Sigmoid colon (tissue), 7 donors: ENCODE results near the gene TIGD6. TPM values are rescaled to one million over a fixed set of nuclear protein-coding genes. Genes with fewer than 3 reads are reported as not detected.
"Not testable (repeated sequence)": the region's sequence is repeated elsewhere in the genome, so short reads cannot be mapped to it uniquely, and the experiment has no call there.

Experiments
- DNase-seq: peaks from one replicate; pipeline ENCODE4 v3.0.0-alpha.2; 2019
- H3K27ac ChIP-seq, 4 donors: fragments of 200-600 bp; sonication (generic); one replicate each; pipeline ENCODE4 v1.5.1; 2016 to 2019; ENCODE audit warnings: mild to moderate bottlenecking in 1 of 4
- H3K27me3 ChIP-seq, 3 donors: fragments of 200-600 bp; sonication (generic); one replicate each; pipeline ENCODE4 v1.5.1; 2019; ENCODE audit warnings: mild to moderate bottlenecking in 1 of 3
- H3K36me3 ChIP-seq, 4 donors: fragments of 200-600 bp; sonication (generic); one replicate each; pipeline ENCODE4 v1.5.1; 2016 to 2019
- H3K4me1 ChIP-seq, 4 donors: fragments of 200-600 bp; sonication (generic); one replicate each; pipeline ENCODE4 v1.5.1; 2017 to 2019
- H3K4me3 ChIP-seq, 4 donors: fragments of 200-600 bp; sonication (generic); one replicate each; pipeline ENCODE4 v1.5.1; 2017 to 2019; ENCODE audit warnings: mild to moderate bottlenecking in 2 of 4, moderate library complexity in 1 of 4
- H3K9me3 ChIP-seq, 4 donors: fragments of 200-600 bp in 3 of 4; sonication (generic) in 3 of 4; one replicate each; pipeline versions ENCODE4 v1.5.1 to v1.6.1; 2013 to 2019
- EP300 ChIP-seq, 4 donors: sonication (generic); formaldehyde crosslinking; IDR thresholded peaks; one replicate each; pipeline ENCODE4 v1.6.1; 2017; ENCODE audit warnings: antibody characterized with exemption in 4 of 4
- POLR2A ChIP-seq, 2 donors: fragments of 450-650 bp; IDR thresholded peaks; one replicate each; pipeline ENCODE4 v1.6.1; 2016; ENCODE audit warnings: antibody characterized with exemption in 2 of 2, mild to moderate bottlenecking in 2 of 2, moderate library complexity in 2 of 2
- POLR2AphosphoS5 ChIP-seq, 4 donors: sonication (generic); formaldehyde crosslinking; IDR thresholded peaks; one replicate each; pipeline ENCODE4 v1.6.1; 2017; ENCODE audit warnings: antibody characterized with exemption in 4 of 4
- WGBS, 2 donors: extraction: QIAGEN DNeasy Blood & Tissue Kit; methylation state at CpG; one replicate each; pipeline ENCODE4 v1.1.7; 2013; 5-methylcytosine and 5-hydroxymethylcytosine counted together
- intact Hi-C: fragments of 100-400 bp; cut with DNase I; formaldehyde crosslinking; loops from one replicate; pipeline ENCODE4 v1.15.1; 2023
- polyA plus RNA-seq, 3 donors: library from polyadenylated mRNA; stranded (reverse); fragments of 200-250 nt; gene quantifications; one replicate each; pipeline ENCODE4 v1.2.3, GENCODE V29; 2013
- total RNA-seq, 4 donors: library from RNA; depleted of rRNA; stranded (reverse); fragments of >200 nt; gene quantifications; one replicate each; pipeline ENCODE4 v1.1.0, GENCODE V29; 2016
- TF ChIP-seq, protein P1 (sequence below), 4 experiments: fragments of 450-650 bp in 3 of 4; fragments of 200-600 bp in 1 of 4; IDR thresholded peaks; one replicate each; pipeline ENCODE4 v1.5.1; 2016 to 2019; ENCODE audit warnings: antibody characterized with exemption in 4 of 4, mild to moderate bottlenecking in 3 of 4, moderate library complexity in 2 of 4
- donor health status: healthy with polysubstance abuse.
- donor health status: Bipolar disorder and iron deficiency.
- donor health status: healthy.

Gene TIGD6
- total and polyA plus RNA-seq, 7 donors = 0.60 to 11.4 (median 2.4) TPM

DNA sequence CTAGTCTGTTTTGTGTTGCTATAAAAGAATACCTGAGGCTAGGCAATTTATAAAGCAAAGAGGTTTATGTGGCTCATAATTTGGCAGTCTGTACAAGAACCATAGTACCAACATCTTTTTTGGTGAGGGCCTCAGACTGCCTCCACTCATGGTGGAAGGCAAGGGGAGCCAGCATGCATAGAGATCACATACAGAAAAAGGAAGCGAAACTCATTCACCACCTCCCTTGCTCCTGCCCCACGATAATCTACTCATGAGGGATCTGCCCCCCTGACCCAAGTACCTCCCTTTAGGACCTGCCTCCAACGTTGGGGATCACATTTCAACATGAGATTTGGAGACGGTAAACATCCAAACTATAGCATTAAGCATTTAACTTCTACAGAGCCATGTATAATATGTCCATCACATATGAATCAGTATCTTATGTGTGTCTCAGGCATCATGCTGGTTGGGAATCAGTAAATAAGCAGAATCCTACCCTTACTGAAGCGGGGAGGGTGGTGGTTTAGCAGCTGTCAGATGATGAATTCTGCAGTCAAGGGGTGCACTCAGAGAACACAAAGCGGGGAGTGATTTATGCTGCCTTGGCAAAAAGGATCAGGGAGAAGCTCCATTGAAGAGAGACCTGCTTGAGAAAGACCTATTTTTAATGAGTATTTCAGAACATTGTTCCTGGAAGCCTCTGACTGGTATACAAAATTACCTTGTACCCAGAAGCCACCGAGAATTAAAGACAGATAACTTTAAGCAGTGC is 34.9 kb upstream of the TIGD6 start:
- intact Hi-C loops = no loop called here
- no peaks in the 10 kb centered on the region for H3K9me3 ChIP-seq
- TF ChIP-seq, protein P1, sequence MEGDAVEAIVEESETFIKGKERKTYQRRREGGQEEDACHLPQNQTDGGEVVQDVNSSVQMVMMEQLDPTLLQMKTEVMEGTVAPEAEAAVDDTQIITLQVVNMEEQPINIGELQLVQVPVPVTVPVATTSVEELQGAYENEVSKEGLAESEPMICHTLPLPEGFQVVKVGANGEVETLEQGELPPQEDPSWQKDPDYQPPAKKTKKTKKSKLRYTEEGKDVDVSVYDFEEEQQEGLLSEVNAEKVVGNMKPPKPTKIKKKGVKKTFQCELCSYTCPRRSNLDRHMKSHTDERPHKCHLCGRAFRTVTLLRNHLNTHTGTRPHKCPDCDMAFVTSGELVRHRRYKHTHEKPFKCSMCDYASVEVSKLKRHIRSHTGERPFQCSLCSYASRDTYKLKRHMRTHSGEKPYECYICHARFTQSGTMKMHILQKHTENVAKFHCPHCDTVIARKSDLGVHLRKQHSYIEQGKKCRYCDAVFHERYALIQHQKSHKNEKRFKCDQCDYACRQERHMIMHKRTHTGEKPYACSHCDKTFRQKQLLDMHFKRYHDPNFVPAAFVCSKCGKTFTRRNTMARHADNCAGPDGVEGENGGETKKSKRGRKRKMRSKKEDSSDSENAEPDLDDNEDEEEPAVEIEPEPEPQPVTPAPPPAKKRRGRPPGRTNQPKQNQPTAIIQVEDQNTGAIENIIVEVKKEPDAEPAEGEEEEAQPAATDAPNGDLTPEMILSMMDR (IDR thresholded peaks at IDR 0.05) = no peak
- no peak for TF ChIP-seq EP300 (IDR thresholded peaks at IDR 0.05)
- TF ChIP-seq POLR2A (IDR thresholded peaks at IDR 0.05) = no peak
- TF ChIP-seq POLR2AphosphoS5 (IDR thresholded peaks at IDR 0.05) = no peak
- H3K27ac ChIP-seq = no peak overlapping the region
- WGBS, 2 donors = 78 to 84% methylated on average over 7 of the region's 7 CpGs
- H3K4me3 ChIP-seq = no peak overlapping the region
- H3K27me3 ChIP-seq = no peaks in the 10 kb centered on the region
- no peaks in the 10 kb centered on the region for H3K4me1 ChIP-seq
- H3K36me3 ChIP-seq = peaks cover 30 to 97% (median 58%) of the 10 kb centered on the region in 4 donors
- DNase-seq = no peak

DNA sequence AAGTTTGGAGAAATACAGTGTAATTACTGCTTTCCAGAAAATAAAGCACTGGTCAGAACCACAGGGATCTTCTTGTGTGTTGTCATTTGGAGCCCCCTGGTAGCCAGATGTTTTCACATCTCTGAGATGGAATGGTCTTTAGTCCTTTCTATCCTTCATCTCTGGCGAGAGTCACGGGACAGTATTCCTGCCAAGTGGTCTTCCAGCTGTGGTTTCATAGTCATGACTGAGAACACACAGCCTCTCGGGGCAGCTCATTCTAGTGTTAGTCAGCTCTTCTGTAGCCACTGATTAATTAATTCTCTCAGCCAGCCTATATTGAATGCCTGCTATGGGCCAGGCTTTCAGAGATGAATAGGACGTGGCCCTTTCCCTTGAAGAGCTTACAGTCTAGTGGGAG is 34.2 kb upstream of the TIGD6 start:
- H3K9me3 ChIP-seq = no peaks in the 10 kb centered on the region
- H3K27ac ChIP-seq = no peak overlapping the region
- no peak for TF ChIP-seq EP300 (IDR thresholded peaks at IDR 0.05)
- TF ChIP-seq, protein P1 (IDR thresholded peaks at IDR 0.05) = no peak
- TF ChIP-seq POLR2A (IDR thresholded peaks at IDR 0.05) = no peak
- no peak for TF ChIP-seq POLR2AphosphoS5 (IDR thresholded peaks at IDR 0.05)
- H3K36me3 ChIP-seq = peaks cover 30 to 97% (median 59%) of the 10 kb centered on the region in 4 donors
- H3K27me3 ChIP-seq = no peaks in the 10 kb centered on the region
- 83 to 87% methylated on average over 4 of the region's 4 CpGs for WGBS, 2 donors
- intact Hi-C loops = no loop called here
- H3K4me1 ChIP-seq = no peaks in the 10 kb centered on the region
- no peak overlapping the region for H3K4me3 ChIP-seq
- no peak for DNase-seq

DNA sequence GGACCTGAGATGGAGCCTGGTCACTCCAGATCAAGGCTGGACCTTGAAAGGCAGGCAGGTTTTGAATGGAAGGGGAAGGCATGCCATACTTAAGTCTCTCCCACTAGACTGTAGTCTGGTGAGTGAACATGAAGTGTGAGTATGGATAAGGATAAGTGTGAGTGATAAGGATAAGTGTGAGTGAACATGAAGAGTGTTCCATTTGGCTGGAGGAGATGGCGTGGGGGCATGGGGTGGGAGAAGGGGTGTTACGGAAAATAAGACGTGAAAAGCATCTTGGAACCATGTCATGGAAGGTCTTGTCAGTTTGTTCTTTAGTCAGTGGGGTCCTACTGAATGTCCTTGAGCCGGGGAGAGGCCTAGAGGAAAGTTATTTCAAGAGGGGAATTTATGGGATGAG is 32.9 kb upstream of the TIGD6 start:
- WGBS, 2 donors = 91 to 93% methylated on average over 4 of the region's 4 CpGs
- H3K4me1 ChIP-seq = no peaks in the 10 kb centered on the region
- H3K4me3 ChIP-seq = no peak overlapping the region
- TF ChIP-seq, protein P1 (IDR thresholded peaks at IDR 0.05) = no peak
- no peak for TF ChIP-seq POLR2A (IDR thresholded peaks at IDR 0.05)
- TF ChIP-seq POLR2AphosphoS5 (IDR thresholded peaks at IDR 0.05) = no peak
- TF ChIP-seq EP300 (IDR thresholded peaks at IDR 0.05) = no peak
- H3K9me3 ChIP-seq = no peaks in the 10 kb centered on the region
- no peaks in the 10 kb centered on the region for H3K27me3 ChIP-seq
- H3K27ac ChIP-seq = no peak overlapping the region
- intact Hi-C loops = no loop called here
- peaks cover 30 to 99% (median 61%) of the 10 kb centered on the region in 4 donors for H3K36me3 ChIP-seq
- DNase-seq = no peak

DNA sequence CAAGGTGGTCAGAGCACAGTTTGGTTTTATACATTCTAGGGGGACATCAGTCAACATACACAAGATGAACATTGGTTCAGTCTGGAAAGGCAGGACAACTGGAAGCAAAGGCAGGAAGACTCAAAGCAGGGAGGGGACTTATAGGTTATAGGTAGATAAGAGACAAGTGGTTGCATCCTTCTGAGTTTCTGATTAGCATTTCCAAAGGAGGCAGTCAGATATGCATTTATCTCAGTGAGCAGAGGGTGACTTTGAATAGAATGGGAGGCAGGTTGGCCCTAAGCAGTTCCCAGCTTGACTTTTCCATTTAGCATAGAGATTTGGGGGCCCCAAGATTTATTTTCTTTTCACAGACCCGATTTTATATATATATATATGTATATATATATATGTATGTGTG is 27.6 kb upstream of the TIGD6 start:
- H3K9me3 ChIP-seq, H3K4me1 ChIP-seq, H3K27ac ChIP-seq, DNase-seq, H3K4me3 ChIP-seq, intact Hi-C loops, H3K27me3 ChIP-seq: not testable (repeated sequence)
- 51 to 67% methylated on average over 1 of the region's 1 CpG for WGBS, 2 donors
- peaks cover 16 to 98% (median 54%) of the 10 kb centered on the region in 4 donors for H3K36me3 ChIP-seq

DNA sequence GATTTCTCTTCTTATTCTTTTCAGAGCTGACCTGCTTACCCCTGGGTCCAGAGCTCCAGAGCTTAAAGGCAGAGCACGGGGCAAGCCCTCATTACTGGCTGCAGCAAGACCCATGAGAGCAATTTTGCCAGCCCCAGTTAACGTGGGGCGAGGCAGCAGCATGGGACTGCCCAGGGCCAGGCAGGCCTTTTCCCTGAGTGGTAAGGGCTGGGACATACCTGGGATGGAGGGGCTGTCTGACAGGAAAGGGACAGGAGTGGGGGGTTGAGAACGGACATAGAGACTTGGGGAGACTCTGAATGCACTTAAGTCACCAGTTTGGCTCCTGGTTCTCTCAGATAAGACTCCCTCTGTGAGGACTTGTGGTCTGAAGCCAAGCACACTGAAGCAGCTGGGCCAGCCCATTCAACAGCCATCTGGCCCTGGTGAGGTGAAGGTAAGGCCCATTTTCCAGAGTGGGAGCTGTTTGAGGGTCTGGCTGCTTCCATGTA is 26.3 kb upstream of the TIGD6 start:
- DNase-seq = no peak
- H3K9me3 ChIP-seq = no peaks in the 10 kb centered on the region
- H3K4me1 ChIP-seq = peaks cover 0 to 13% (median 10%) of the 10 kb centered on the region in 4 donors
- H3K27ac ChIP-seq = no peak overlapping the region
- 93 to 96% methylated on average over 4 of the region's 4 CpGs for WGBS, 2 donors
- peaks cover 3 to 97% (median 45%) of the 10 kb centered on the region in 4 donors for H3K36me3 ChIP-seq
- no peaks in the 10 kb centered on the region for H3K27me3 ChIP-seq
- TF ChIP-seq, protein P1 (IDR thresholded peaks at IDR 0.05) = no peak
- no peak for TF ChIP-seq POLR2A (IDR thresholded peaks at IDR 0.05)
- TF ChIP-seq EP300 (IDR thresholded peaks at IDR 0.05) = no peak
- TF ChIP-seq POLR2AphosphoS5 (IDR thresholded peaks at IDR 0.05) = no peak
- intact Hi-C loops = no loop called here
- no peak overlapping the region for H3K4me3 ChIP-seq
